GM12875 (cell line): ENCODE measurements around the gene BCAS1.

Experiments used
- H3K4me3 ChIP-seq: one replicate; pipeline ENCODE4 v1.5.1; 2011; ENCODE audit warnings: low read depth, low read length, control low read depth
- CTCF ChIP-seq: IDR thresholded peaks from 2 replicates; pipeline ENCODE4 v1.5.1; 2011; ENCODE audit warnings: low read depth, mild to moderate bottlenecking, control low read depth, inconsistent platforms, low read length, moderate library complexity, borderline replicate concordance; ENCODE audit not compliant: insufficient read depth

BCAS1 gene

GRCh38 chr20:54070187-54070987 lies at the start of gene BCAS1:
Gene BCAS1, minus strand, starts transcription at chr20:54070594. Its CDS starts 11,876 bp downstream, at chr20:54058718.
- no peak for TF ChIP-seq CTCF

GRCh38 chr20:54119744-54120143 lies 49.4 kb upstream of the BCAS1 start:
- no peak overlapping the region for H3K4me3 ChIP-seq
- no peak for TF ChIP-seq CTCF

More at GRCh38 chr20:54070187-54070987, at the start of gene BCAS1:
- H3K4me3 ChIP-seq: no peak within 1 kb of the TSS

GRCh38 chr20:54118220-54119001 lies 48.0 kb upstream of the BCAS1 start:
- no peak for TF ChIP-seq CTCF
- no peak overlapping the region for H3K4me3 ChIP-seq

GRCh38 chr20:54116550-54117235 lies 46.3 kb upstream of the BCAS1 start:
- TF ChIP-seq CTCF: no peak
- H3K4me3 ChIP-seq: no peak overlapping the region

- TF ChIP-seq CTCF: no peak
- no peak overlapping the region for H3K4me3 ChIP-seq
Measured at GRCh38 chr20:54115172-54115854, 44.9 kb upstream of the BCAS1 start.

GRCh38 chr20:54114109-54114508 lies 43.7 kb upstream of the BCAS1 start:
- TF ChIP-seq CTCF: no peak
- H3K4me3 ChIP-seq: no peak overlapping the region
